HG02938 (cell line): ENCODE results near the gene TOPAZ1.

Experiments used
- ATAC-seq: cut with Tn5 transposase; IDR thresholded peaks from one replicate; pipeline ENCODE4 v1.9.1; 2021; ENCODE audit warnings: mild to moderate bottlenecking, moderate library complexity; ENCODE audit not compliant: unreplicated experiment

The TOPAZ1 gene

DNA sequence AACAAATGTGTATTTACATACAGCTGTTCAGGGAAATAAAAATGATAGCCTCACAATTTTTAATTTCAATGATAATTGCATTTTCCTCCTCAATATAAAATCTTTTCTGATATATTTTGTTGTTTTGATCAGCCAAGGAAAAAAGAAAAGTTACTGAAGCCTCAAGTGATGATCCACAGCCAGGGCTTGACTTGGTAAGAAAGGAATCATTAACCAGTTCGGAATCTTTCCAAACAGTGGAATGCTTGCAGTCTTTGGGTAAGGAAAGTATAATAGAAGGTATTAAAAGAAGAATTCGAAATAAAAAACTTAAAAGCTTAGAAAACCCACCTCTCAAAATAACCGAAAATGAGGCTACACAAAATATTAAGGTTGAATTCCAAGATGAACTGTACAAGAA lies 1.0 kb downstream of the TOPAZ1 start:
- no peak for ATAC-seq

DNA sequence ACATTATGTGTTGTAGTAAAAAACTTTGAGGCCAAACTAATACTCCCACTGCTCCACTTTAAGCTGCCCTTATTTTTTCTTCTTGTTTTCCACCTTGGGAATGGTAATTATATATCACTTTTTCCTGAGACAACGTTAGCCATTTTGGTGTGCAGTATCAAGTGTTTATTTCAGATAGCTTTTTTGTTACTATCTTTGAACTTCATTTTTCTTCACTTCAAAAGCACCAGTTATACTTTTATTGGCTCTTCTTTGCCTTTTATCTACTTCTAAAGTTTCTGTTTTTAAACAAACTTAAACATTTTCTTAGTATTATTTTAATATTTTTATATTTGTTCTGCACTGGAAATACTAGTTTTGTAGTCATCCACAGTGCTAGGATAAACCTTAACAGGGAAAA lies 6.5 kb downstream of the TOPAZ1 start:
- ATAC-seq = no peak

DNA sequence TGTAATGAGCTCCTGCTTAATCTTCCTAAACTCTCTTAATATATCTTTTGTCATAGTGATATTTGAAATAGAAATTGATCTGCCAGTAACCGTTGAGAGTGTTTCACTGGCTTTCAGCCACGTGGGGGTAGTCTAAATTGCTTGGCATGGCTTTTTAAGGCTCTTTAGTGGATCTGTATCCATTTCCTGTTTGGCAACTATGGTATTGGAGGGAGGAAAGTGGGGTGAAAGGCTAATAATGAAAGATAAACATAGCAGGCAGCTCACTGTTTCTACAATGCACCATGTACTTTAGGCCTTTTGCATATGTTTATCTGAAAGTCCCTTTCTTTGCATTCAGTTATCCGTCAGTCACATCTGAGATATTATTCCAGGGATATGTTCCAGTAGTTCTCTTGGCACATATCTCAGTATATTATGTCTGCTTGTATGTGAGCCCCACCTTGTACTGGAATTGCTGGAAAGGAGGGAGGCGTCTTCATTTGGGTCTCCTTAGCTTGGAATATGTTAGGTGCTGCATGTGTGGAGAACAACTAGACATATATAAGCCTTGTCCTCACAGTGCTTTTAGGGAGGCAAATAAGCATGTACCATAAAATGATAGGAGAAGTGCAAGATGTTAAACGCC lies 10.8 kb downstream of the TOPAZ1 start:
- no peak for ATAC-seq

DNA sequence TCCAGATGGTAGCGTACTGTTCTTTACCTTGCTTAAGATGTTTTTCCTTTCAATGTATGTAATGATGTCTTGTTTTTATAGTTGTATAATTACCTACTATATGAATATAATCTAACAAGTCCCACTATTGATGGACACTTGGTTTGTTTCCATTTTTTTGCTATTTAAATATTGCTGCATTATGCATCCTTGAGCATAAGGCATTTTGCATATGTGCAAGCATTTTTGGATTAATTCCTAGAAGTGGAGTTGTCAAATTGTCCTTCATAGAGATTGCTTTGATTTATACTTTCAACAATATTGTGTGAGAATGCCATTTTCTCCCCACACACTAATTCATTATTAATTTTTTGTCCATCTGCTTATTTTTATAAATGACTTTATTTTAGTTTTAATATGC lies 17.7 kb downstream of the TOPAZ1 start:
- no peak for ATAC-seq

DNA sequence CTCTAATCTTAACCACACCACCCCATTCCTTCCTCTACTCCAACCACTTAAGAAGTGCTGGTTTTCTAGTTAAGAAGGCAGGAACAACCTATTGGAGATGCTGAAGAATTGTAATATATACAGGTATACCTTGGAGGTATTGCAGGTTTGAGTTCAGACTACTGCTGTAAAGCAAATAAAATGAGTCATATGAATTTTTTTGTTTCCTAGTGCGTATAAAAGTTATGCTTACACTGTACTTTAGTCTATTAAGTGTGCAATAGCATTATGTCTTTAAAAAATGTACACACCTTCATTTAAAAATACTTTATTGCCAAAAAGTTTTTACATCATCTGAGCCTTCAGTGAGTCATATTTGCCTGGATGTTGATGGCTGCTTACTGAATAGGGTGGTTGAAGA lies 22.5 kb downstream of the TOPAZ1 start:
- ATAC-seq = no peak

DNA sequence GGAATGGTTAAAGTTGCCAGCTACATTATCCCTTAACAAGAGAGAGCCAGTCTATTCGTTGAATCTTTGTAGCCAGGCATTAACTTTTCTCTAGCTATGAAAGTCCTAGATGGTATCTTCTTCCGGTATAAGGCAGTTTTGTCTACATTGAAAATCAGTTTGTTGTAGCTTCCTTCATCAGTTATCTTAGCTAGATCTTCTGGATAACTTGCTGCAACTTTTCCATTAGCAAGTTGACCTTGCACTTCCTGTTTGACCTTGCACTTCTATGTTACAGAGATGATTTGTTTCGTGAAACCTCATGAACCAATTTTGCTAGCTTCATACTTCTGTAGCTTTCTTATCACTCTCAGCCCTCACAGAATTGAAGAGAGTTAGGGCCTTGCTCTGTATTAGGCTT lies 24.1 kb downstream of the TOPAZ1 start:
- ATAC-seq = no peak

DNA sequence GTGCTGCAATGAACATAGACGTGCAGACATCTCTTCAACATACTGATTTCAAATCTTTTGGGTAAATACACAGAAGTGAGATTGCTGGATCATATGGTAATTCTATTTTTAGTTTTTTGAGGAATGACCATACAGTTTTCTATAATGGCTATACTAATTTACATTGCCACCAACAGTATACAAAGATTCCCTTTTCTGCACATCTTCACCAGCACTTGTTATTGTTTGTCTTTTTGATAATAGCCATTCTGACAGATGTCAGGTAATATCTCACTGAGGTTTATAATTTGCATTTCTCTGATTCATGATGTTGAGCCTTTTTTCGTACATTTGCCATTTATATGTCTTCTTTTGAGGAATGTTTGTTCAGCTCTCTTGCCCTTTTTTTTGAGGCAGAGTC lies 30.5 kb downstream of the TOPAZ1 start:
- ATAC-seq = no peak

DNA sequence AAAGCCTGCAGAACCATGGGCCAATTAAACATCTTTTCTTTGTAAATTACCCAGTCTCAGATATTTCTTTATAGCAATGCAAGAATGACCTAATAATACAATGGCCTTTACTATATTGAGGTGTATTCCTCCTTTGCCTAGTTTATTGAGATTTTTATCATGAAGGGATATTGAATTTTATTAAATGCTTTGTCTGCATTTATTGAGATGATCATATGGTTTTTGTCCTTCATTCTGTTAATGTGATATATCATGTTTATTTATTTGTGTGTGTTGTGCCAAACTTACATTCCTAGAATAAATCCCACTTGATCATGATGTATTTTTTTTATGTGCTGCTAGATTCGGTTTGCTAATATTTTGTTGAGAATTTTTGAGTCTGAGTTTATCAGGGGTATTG lies 36.2 kb downstream of the TOPAZ1 start:
- no peak for ATAC-seq

DNA sequence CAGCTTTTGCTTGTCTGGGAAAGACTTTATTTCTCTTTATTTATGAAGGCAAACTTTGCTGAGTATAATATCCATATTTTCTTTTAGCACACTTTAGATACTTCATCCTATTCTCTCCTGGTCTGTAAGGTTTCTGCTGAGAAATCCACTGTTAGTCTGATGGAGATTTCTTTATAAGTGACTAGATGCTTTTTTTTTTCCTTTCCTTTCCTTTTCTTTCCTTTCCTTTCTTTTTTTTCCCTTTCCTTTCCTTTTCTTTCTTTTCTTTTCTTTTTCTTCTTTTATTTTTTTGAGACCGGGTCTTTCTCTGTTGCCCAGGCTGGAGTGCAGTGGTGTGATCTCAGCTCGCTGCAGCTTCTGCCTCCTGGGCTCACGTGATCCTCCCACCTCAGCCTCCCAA lies 38.4 kb downstream of the TOPAZ1 start:
- no peak for ATAC-seq

DNA sequence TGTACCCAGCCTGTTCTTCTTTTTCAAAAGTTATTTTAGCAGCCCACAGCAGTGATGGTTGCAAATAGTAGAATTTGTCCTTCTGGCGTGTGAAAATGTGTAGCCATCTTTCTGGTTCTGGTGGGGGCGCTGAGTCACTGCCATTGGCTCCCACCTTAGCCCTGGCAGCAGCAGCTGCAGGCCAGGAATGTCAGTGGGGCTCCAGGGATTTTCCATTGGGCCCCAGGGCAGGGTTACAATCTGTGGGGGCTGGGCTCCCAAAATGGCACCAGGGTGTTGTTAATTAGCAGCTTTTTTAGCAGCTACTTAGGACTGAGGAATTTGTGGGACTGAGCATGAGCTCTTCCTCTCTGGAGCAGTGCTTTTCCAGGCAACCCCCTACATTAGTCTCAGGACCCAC lies 38.9 kb downstream of the TOPAZ1 start:
- ATAC-seq = no peak

DNA sequence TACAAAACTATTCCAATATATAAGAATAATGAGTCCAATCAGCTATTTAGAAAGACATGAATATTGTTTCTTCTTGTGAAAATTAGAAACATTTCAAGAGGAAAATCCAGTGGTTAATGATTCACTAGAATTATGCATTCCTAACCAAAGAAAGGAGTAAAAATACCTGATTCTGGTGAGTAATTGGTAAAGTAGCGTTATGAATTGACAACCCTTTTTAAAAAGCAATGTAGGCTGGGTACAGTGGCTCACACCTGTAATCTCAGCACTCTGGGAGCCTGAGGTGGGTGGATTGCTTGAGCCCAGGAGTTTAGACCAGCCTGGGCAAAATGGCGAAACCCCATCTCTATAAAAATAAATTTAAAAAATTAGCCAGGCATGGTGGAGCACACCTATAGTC lies 43.3 kb downstream of the TOPAZ1 start:
- no peak for ATAC-seq

DNA sequence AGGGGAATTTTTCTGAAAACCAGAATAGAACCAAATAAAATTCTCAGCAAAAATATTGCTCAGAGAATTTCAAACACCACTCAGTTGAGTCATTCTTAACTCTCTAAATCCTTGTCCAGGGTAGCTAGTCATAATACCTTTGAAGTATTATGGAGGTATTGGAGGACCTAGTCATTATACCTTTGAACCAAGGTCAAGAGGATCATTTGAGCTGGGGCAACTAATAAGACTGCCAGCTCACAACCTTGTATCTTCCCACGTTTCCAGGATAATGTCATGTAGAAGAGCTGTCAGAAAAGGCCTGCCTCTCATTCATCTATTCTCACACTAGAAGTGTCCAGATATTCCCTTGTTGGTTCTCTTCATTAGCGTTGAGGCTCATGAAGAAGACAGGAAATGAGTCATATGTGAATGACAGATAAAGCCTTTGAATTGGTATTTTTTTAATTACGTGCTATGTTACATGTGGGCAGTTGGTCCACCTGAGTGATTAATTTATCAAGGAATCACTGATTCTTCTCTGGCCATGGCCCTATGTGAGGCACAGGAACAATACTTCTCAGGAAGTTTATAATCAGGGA lies 48.3 kb downstream of the TOPAZ1 start:
- ATAC-seq = no peak

DNA sequence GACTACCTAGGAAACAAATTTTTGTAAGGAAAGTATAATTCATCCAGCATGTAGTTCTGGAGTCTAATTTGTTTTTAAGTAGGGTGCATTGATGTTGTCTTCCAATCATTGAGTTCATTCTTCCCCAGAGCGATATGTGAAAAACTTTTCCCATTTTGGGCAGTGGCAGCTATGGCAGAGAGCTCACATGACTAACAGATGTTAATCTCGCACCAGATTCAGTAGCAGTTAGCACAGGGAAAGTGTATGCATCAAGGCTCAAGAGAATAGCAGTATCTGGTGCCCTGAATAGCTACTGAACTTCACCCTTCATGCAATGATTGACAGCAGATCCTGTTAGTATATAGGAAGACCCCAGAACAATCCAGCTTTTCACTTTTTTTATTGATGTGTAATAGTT lies 50.6 kb downstream of the TOPAZ1 start:
- no peak for ATAC-seq

DNA sequence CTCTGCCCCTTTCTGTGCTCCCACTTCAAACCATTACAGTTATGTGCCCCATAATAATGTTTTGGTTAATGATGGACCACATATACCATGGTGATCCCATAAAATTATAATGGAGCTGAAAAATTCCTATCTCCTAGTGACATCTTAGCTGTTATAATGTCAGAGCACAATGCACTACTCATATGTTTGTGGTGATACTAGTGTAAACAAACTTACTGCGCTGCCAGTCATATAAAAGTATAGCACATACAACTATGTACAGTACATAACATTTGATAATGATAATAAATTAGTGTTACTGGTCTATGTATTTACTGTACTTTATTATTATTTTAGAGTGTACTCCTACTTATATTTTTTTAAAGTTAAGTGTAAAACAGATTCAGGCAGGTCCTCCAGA lies 51.3 kb downstream of the TOPAZ1 start:
- no peak for ATAC-seq

DNA sequence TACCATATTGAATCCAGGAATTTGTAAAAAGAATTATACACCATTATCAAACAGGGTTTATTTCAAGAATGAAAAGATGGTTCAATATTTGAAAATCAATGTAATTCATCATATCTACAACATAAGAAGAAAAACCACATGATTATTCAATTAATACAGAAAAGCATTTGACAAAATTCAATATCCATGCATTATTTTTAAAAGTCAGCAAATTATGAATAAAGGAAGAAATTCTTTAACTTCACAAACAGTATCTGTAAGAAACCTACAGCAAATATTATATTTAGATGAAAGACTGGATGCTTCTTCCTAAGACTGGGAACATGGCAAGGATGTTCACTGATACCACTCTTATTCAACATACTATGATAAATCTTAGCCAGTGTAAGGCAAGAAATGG lies 55.6 kb downstream of the TOPAZ1 start:
- no peak for ATAC-seq

DNA sequence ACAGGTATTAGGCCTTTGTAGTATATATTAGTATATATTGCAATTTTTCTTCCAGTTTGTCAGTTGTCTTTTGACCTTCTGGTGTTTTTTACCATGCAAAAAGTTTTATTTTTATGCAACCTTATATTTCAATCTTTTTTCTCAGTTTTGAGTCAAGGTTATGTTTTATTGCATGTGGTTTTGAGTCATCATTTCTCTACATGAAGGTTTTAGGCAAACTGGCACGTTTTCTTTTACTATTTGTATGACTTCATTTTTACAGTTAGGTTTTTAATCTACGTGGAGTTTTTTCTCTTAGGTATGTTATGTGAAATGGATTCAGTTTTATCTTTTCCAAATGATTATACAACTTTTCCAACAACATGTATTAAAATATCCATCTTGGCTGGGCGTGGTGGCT lies 60.1 kb downstream of the TOPAZ1 start:
- no peak for ATAC-seq

DNA sequence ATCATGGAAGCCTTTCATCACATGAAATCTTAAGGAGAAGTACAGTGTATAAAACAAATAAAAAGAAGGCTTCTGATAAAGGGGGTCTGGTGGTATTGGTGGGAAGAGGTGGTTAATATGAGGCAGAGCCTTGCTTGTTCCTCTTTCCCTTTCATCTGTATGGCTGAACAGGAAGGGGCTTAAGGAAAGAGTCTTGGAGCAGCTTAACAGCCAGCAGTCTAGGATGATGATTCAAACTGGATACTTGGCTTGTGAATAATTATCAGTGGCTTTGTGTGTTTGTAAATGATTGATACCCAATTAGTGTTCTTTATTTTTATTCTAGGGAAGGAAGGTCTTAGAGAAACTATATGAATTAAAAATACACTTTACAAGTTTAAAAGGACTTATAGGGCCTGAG lies 67.8 kb downstream of the TOPAZ1 start:
- ATAC-seq = no peak

DNA sequence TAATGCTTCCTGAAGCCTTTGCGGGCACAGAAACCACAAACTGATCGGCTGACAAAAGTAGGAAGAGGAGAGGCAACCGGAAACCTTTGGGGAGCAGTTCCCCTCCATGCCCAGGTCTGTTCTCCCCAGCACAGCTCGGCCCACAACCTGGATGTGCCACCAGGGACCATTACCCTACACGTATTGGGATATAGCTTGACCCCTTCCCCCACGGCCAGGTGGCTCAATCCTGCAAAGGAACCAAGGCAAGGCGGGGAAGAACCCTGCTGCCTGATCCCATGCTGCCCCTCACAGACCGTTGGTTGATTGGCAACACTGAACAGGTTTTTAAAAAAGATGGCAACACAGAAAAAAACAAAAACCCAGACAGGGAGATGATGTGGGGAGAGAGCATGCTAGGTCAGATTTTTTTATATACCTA lies 77.2 kb downstream of the TOPAZ1 start:
- no peak for ATAC-seq

DNA sequence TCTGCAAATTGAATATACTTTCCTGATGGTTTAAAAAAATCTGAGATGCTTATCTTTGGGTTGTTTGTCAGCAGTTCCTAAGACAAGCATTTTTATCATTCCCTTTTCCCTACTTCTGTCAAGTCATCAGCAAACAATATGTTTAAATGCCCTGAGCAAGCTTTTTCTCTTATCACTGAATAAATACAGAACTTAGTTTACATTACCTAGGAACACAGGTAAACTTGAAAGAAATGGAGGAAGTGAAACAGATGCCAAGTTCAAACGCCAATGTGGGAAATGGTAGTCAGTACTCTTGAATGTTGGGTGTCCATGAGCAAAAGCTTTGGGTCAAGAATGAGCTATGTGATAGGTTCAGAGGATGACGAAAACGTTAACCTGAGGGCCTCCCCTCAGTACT lies 79.6 kb downstream of the TOPAZ1 start:
- no peak for ATAC-seq

DNA sequence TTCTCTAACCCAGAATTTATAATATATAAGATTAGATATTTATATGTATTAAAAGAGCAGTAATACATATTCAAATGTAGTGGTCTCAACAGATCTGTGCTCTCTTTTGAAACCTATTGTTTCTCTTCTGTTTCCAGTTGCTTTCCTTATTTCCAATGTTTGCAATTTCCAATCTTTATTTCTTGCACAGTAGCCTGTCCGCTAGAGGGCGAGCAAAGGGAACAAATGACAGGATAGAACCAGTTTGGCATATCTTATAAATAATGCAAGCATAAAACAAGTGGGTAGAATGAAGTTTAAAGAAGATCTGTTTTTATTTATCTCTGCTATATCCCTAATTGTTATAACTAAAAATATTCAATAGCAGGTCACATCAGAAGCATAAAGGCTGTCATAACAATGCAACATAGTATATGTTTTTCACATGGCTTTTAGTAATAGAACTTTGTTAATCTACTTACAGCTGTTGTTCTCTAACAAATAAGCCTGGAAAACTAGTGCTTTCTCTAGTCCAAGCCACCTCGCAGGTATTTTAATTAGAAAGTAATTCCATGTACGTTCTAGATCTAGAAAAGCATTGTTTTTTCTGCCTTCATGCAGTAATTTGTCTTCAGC lies 81.8 kb downstream of the TOPAZ1 start:
- no peak for ATAC-seq

DNA sequence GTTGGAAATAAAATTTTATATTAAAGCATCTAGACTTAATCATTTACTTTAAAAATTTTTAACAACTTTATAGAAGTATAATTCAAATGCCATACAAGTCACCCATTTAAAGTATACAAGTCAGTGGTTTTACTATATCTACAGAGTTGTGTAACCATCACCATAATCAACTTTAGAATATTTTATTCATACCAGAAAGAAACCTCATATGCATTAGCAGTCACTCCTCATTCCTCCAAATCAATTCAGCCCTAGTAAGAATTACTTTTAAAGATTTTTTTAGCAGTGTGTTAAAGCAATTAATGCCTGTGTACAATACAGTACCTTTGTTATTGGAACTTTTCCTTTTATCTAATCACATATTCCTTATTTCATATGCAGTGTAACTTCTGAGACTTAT lies 82.9 kb downstream of the TOPAZ1 start:
- ATAC-seq = no peak

DNA sequence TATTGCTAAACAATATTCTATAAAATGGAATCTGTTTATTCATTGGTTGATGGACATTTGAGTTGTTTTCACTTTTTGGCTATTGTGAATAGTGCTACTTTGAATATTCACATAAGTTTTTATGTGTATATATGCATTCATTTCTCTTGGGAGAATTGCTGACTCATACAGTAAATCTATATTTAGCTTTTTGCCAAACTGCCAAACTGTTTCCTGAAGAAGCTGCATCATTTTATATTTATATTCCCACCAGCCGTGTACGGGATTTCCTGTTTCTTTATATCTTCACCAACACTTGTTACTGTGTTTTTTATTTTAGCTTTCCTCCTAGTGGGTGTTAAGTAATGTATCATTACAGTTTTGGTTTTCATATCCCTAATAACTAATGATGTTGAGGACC lies 84.3 kb downstream of the TOPAZ1 start:
- ATAC-seq = no peak

DNA sequence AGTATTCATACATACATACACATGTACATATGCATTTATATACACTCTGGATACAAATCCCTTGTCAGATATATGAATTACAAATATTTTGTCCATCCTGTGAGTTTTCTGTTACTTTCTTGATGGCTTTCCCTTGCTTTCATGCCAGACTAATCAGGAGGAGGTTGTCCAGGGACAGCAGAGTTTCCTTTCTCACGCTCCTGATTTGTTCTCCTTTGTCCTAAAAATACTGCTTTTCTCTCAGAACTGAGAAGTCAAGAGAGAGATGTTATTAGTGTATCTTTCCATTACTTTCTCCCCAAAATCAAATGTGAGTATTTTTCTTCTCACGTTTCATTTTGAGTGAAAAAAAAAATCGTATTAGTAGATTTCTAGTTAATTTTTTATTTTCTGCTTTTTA lies 84.8 kb downstream of the TOPAZ1 start:
- no peak for ATAC-seq
